ENCODE data around the gene PPM1H. TPM values are rescaled to one million over a fixed set of nuclear protein-coding genes. Genes with fewer than 3 reads are reported as not detected.

The PPM1H gene
- total and polyA plus RNA-seq, 2 of the 8 experiments (the other 6 are each of a cell fraction or from before 2014, with no cell fraction given): 16.4 to 36.1 TPM

DNA sequence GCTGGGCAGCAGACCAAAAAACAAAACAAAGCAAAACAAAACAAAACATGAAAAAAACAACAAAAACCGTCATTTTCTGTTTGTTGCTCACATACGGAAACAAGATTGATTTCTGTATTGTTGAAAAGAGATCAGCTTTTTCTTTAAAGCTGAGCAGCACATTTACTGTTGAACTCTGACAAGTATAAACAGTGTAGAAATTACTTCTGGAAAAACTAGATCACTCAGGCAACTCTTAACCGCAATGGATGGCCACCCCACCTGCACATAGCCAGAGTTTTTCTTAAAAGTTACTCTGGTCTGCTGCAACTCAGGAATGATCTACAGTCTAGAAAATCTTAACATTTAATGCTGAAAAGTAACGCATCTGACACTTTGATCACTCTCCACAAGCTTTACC, 80.9 kb downstream of the PPM1H start:
- no peak overlapping the region for H3K27ac ChIP-seq (ENCODE audit: low read depth, low read length)
- no peak for FAIRE-seq

More for the DNA sequence above, 80.9 kb downstream of the PPM1H start:
- Histone ChIP-seq H3K4me1 (replicated peaks in 1 of 4; ENCODE audit: control insufficient read depth in 3 of 4, insufficient read depth in 4 of 4, low read length in 3 of 4) (peaks cover 0 to 2% (median 1%) of the 10 kb centered on the region in 4 experiments; a peak in 2 of 7 replicates), H3K23me2 (ENCODE audit: low read depth, low read length) (no peaks in the 10 kb centered on the region), H3K14ac (ENCODE audit: insufficient read length) (no peak overlapping the region), H3K4ac (replicated peaks; ENCODE audit: insufficient read length, low read depth, low read length) (no peak overlapping the region), H2BK5ac (ENCODE audit: low read depth, low read length) (no peak overlapping the region), H3K36me3 (ENCODE audit: control insufficient read depth in 2 of 4, insufficient read depth in 4 of 4, low read length in 3 of 4) (no peaks in the 10 kb centered on the region; a peak in 1 of 8 replicates), H3K56ac (replicated peaks; ENCODE audit: insufficient read length, low read depth, low read length) (no peak overlapping the region), H4K91ac (replicated peaks; ENCODE audit: insufficient read length, low read length) (no peak overlapping the region), H2AFZ (ENCODE audit: low read length) (no peak overlapping the region), H4K5ac (ENCODE audit: insufficient read length, low read depth, low read length) (no peak overlapping the region), H3K4me3 (ENCODE audit: extremely low read depth in 1 of 4, insufficient read depth in 2 of 4, low read depth in 3 of 4, low read length in 4 of 4) (no peak overlapping the region), H3K18ac (ENCODE audit: extremely low read depth, low read length) (no peak overlapping the region), H2BK15ac (ENCODE audit: low read length) (no peak overlapping the region), H3K4me2 (ENCODE audit: insufficient read depth in 1 of 2, low read depth in 2 of 2, low read length in 2 of 2) (no peak overlapping the region), H3K79me2 (ENCODE audit: control insufficient read depth in 1 of 2, insufficient read depth in 2 of 2, low read length in 2 of 2) (peaks cover 0 to 20% of the 10 kb centered on the region in 2 experiments; a peak in 2 of 4 replicates), H2AK5ac (ENCODE audit: low read depth, low read length) (no peak overlapping the region), H2BK20ac (ENCODE audit: low read length) (no peak overlapping the region), H2BK12ac (ENCODE audit: low read depth, low read length) (no peak overlapping the region), H4K20me1 (replicated peaks in 1 of 2; ENCODE audit: control insufficient read depth in 1 of 2, insufficient read depth in 2 of 2, low read length in 2 of 2) (no peaks in the 10 kb centered on the region), H4K8ac (ENCODE audit: extremely low read depth, insufficient read depth, low read length) (no peak overlapping the region), H3K79me1 (ENCODE audit: low read depth, low read length) (no peaks in the 10 kb centered on the region; the same call in 1 of the 2 replicates), H2BK120ac (replicated peaks; ENCODE audit: low read depth, low read length) (no peak overlapping the region), H3K23ac (ENCODE audit: insufficient read length) (no peak overlapping the region), H3K9ac (replicated peaks in 1 of 4; ENCODE audit: extremely low read depth in 1 of 4, low read depth in 3 of 4, low read length in 3 of 4) (no peak overlapping the region), H3K9me3 (ENCODE audit: insufficient read depth in 2 of 2, low read depth in 1 of 2, low read length in 1 of 2) (no peaks in the 10 kb centered on the region), H3K27me3 (replicated peaks in 1 of 4; ENCODE audit: control insufficient read depth in 3 of 4, extremely low read depth in 1 of 4, insufficient read depth in 3 of 4, low read length in 3 of 4) (no peaks in the 10 kb centered on the region)
- TF ChIP-seq, protein P1, sequence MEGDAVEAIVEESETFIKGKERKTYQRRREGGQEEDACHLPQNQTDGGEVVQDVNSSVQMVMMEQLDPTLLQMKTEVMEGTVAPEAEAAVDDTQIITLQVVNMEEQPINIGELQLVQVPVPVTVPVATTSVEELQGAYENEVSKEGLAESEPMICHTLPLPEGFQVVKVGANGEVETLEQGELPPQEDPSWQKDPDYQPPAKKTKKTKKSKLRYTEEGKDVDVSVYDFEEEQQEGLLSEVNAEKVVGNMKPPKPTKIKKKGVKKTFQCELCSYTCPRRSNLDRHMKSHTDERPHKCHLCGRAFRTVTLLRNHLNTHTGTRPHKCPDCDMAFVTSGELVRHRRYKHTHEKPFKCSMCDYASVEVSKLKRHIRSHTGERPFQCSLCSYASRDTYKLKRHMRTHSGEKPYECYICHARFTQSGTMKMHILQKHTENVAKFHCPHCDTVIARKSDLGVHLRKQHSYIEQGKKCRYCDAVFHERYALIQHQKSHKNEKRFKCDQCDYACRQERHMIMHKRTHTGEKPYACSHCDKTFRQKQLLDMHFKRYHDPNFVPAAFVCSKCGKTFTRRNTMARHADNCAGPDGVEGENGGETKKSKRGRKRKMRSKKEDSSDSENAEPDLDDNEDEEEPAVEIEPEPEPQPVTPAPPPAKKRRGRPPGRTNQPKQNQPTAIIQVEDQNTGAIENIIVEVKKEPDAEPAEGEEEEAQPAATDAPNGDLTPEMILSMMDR (IDR thresholded peaks at IDR 0.05; ENCODE audit: control extremely low read depth in 1 of 3, insufficient read depth in 1 of 3, low read depth in 1 of 3, low read length in 3 of 3): no peak
- no peak for DNase-seq (ENCODE audit: low read depth in 1 of 2, low spot score in 2 of 2)
- ChIA-PET CTCF (ENCODE audit: partially characterized antibody) (interaction anchor here (0.7 to 1.4 kb wide), 4 partner anchors 13 to 215 kb away, joined by 3 to 4 read pairs (median 3); partner anchors contain the start of gene PPM1H), POLR2A (ENCODE audit: partially characterized antibody) (interaction anchor here (0.8 kb wide), 2 partner anchors 10 to 12 kb away, joined by 3 to 5 read pairs; no protein-coding TSS in a partner anchor)
- WGBS, 2 experiments (ENCODE audit: extremely low coverage in 1 of 2, insufficient coverage in 1 of 2, insufficient read length in 1 of 2, insufficient replicate concordance in 2 of 2, low coverage in 1 of 2, low lambda C conversion rate in 2 of 2, missing lambda C conversion rate in 1 of 2): 88% methylated on average over 4 of the region's 4 CpGs; no CpG with 5 or more reads in 1 of the 2 experiments
